ENCODE results near the gene FAM199X. TPM values are rescaled to one million over a fixed set of nuclear protein-coding genes. Genes with fewer than 3 reads are reported as not detected.

Gene FAM199X
- total and polyA plus RNA-seq, 2 of the 8 experiments (the other 6 are each of a cell fraction or from before 2014, with no cell fraction given), result 3.1 to 14.9 TPM

DNA sequence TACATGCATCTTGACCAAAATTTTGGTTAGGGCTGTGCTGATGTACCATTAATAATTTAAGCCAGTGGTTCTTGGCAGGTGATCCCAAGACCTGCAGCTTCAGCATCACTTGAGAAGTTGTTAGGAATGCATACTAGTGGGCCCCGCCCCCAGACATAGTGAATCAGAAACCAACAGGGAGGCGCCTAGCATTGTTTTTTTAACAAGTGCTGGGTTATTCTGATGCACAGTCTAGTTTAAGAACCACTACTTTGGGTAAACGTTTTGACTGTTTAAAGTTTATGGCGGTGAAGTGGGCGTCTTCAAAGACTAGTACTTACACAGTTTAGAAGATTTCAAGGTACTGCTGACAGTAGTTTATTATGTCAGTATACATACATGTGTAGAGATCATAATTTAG, 23.6 kb downstream of the FAM199X start:
- H3K4me2 ChIP-seq (ENCODE audit: insufficient read depth in 1 of 2, low read depth in 2 of 2, low read length in 2 of 2), result no peak overlapping the region
- POLR2A ChIA-PET (ENCODE audit: partially characterized antibody), result no interaction called here
- H3K79me1 ChIP-seq (ENCODE audit: low read depth, low read length), result no peaks in the 10 kb centered on the region
- no peak overlapping the region for H4K5ac ChIP-seq (ENCODE audit: insufficient read length, low read depth, low read length)
- no peaks in the 10 kb centered on the region for H4K20me1 ChIP-seq (replicated peaks in 1 of 2; ENCODE audit: control insufficient read depth in 1 of 2, insufficient read depth in 2 of 2, low read length in 2 of 2)
- H3K4me1 ChIP-seq (replicated peaks in 1 of 4; ENCODE audit: control insufficient read depth in 3 of 4, insufficient read depth in 4 of 4, low read length in 3 of 4), result no peaks in the 10 kb centered on the region
- H3K9ac ChIP-seq (replicated peaks in 1 of 4; ENCODE audit: extremely low read depth in 1 of 4, low read depth in 3 of 4, low read length in 3 of 4), result no peak overlapping the region
- 84% methylated on average over 5 of the region's 5 CpGs; no CpG with 5 or more reads in 1 of the 2 experiments for WGBS, 2 experiments (ENCODE audit: extremely low coverage in 1 of 2, insufficient coverage in 1 of 2, insufficient read length in 1 of 2, insufficient replicate concordance in 2 of 2, low coverage in 1 of 2, low lambda C conversion rate in 2 of 2, missing lambda C conversion rate in 1 of 2)
- H4K8ac ChIP-seq (ENCODE audit: extremely low read depth, insufficient read depth, low read length), result no peak overlapping the region
- FAIRE-seq (no peak), DNase-seq (ENCODE audit: low read depth in 1 of 2, low spot score in 2 of 2) (no peak)
- H3K14ac ChIP-seq (ENCODE audit: insufficient read length), result no peak overlapping the region
- H3K4me3 ChIP-seq (ENCODE audit: extremely low read depth in 1 of 4, insufficient read depth in 2 of 4, low read depth in 3 of 4, low read length in 4 of 4), result no peak overlapping the region
- no peaks in the 10 kb centered on the region for H3K23me2 ChIP-seq (ENCODE audit: low read depth, low read length)
- no peak overlapping the region for H2BK12ac ChIP-seq (ENCODE audit: low read depth, low read length)
- no peak overlapping the region for H3K27ac ChIP-seq (ENCODE audit: low read depth, low read length)
- H2AFZ ChIP-seq (ENCODE audit: low read length), result no peak overlapping the region
- H3K79me2 ChIP-seq (ENCODE audit: control insufficient read depth in 1 of 2, insufficient read depth in 2 of 2, low read length in 2 of 2), result no peaks in the 10 kb centered on the region
- no peak overlapping the region for H2AK5ac ChIP-seq (ENCODE audit: low read depth, low read length)
- CTCF ChIA-PET (ENCODE audit: partially characterized antibody), result no interaction called here
- H2BK5ac ChIP-seq (ENCODE audit: low read depth, low read length), result no peak overlapping the region
- no peaks in the 10 kb centered on the region for H3K9me3 ChIP-seq (ENCODE audit: insufficient read depth in 2 of 2, low read depth in 1 of 2, low read length in 1 of 2)
- H2BK20ac ChIP-seq (ENCODE audit: low read length), result no peak overlapping the region
- H3K27me3 ChIP-seq (replicated peaks in 1 of 4; ENCODE audit: control insufficient read depth in 3 of 4, extremely low read depth in 1 of 4, insufficient read depth in 3 of 4, low read length in 3 of 4), result no peaks in the 10 kb centered on the region
- no peak overlapping the region for H4K91ac ChIP-seq (replicated peaks; ENCODE audit: insufficient read length, low read length)
- H3K18ac ChIP-seq (ENCODE audit: extremely low read depth, low read length), result no peak overlapping the region
- no peak overlapping the region for H3K23ac ChIP-seq (ENCODE audit: insufficient read length)
- H3K56ac ChIP-seq (replicated peaks; ENCODE audit: insufficient read length, low read depth, low read length), result no peak overlapping the region
- H2BK15ac ChIP-seq (ENCODE audit: low read length), result no peak overlapping the region
- H3K4ac ChIP-seq (replicated peaks; ENCODE audit: insufficient read length, low read depth, low read length), result no peak overlapping the region
- H3K36me3 ChIP-seq (ENCODE audit: control insufficient read depth in 2 of 4, insufficient read depth in 4 of 4, low read length in 3 of 4), result peaks cover 0 to 24% (median 5%) of the 10 kb centered on the region in 4 experiments; a peak in 4 of 8 replicates
- TF ChIP-seq POLR2AphosphoS5 (IDR thresholded peaks at IDR 0.05; ENCODE audit: low read depth, low read length), result no peak
- no peak overlapping the region for H2BK120ac ChIP-seq (replicated peaks; ENCODE audit: low read depth, low read length)

Data from H1 (cell line).